ENCODE results near the gene CAMK2A.

CAMK2A gene

DNA sequence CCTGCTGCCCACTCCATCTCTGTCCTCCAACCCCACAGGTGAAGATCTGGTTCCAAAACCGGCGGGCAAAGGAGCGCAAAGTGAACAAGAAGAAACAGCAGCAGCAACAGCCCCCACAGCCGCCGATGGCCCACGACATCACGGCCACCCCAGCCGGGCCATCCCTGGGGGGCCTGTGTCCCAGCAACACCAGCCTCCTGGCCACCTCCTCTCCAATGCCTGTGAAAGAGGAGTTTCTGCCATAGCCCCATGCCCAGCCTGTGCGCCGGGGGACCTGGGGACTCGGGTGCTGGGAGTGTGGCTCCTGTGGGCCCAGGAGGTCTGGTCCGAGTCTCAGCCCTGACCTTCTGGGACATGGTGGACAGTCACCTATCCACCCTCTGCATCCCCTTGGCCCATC is 106.1 kb downstream of the CAMK2A start:
- no peak for DNase-seq

DNA sequence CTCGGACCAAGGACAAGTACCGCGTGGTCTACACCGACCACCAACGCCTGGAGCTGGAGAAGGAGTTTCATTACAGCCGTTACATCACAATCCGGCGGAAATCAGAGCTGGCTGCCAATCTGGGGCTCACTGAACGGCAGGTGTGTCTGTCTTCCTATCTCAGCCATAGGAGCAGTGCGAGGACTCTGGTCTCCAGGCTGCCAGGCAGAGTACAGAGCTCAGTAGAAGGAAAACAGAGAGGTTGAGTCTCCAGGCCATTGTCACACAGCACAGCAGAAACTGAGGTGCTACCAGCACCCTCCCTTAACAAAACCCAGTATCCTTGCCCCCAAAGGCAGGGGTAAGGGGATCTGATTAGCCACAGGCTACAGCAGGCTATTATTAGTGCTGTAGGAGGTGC is 106.8 kb downstream of the CAMK2A start:
- no peak for DNase-seq

DNA sequence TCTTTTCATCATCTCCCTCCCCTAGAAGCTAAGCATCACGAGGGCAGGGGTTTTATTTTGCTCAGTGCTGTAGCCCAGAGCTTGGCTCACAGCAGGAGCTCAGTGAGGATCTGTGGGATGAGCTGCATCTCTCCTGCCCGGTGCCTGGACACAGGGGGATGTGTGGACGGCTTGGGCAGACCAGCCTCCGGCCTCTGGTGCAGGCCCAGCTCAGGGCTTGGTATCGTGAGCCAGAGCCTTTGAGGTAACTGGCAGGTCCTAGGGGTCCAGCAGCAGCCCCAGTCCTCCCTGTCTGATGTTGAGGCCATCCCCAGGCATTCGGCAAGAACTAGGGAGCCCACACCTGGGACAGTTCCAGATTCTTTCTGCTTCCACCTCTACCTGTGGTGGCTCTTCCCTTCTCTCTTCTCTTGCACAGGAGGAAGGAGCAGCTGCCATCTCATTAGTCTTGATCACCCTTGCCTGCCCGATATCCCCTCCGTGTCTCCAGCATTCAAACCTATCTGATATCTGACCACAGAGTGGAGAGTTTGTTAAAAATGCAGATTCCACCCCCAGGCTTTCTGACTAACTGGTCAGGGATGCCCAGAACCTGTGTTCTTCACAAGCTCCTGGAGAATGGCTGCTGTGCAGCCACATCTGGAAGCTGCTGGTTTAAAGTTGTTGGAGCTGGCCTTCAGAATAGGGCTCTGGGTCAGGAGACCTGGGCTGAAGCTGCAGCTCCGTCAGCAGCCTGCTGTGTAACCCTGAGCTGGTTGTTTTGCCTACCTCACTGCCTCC is 107.6 kb downstream of the CAMK2A start:
- DNase-seq: no peak

DNA sequence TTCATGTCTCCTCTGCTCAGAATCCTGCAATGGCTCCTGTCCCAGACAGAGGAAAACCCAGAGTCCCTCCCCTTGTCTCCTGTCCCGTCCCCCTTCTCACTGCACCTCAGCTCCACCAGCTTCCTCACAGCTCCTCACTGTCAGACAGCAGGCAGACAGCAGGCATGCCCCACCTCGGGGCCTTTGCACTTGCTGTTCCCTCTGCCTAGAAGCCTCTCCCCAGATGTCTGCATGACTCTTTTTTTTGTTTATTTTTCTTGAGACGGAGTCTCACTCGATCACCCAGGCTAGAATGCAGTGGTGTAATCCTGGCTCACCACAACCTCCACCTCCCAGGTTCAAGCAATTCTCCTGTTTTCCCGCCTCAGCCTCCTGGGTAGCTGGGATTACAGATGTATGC is 108.5 kb downstream of the CAMK2A start:
- DNase-seq: no peak

DNA sequence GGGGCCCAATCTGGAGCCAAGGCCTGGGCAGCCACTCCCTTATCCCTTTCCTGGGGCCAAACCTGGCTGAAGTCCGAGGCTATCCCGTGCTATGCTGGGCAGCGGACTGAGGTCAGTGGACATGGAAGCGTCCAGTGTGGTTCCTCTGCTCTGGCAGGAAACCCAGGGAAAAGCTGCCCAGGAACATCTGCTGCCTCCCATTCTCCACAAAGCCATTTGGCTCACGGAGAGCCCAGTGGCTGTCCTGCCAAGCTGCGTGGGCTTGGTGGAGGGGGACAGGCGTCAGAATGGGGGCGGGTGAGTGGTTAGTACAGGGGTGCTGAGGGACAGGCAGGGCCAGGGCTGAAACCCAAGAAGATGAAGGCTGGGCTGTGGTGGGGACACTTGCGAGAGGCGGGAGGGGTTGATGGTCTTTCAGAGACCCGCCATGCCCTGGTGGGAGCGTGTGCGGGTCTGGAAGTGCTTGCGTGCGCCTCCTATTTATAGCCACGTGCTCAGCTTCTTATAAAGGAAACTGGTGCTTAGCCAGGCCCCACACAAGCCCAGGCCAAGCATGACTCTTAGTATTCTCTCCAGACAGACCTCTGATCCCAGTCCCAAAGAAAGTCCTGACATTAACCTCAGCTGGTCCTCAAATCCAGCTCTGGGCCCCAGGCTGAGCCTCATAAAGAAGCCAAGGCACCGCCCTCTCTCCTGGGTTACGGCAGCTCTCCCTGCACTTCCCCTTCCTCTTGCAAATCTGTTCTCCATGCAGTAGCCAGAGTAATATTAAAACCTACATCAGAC is 109.1 kb downstream of the CAMK2A start:
- DNase-seq: no peak

DNA sequence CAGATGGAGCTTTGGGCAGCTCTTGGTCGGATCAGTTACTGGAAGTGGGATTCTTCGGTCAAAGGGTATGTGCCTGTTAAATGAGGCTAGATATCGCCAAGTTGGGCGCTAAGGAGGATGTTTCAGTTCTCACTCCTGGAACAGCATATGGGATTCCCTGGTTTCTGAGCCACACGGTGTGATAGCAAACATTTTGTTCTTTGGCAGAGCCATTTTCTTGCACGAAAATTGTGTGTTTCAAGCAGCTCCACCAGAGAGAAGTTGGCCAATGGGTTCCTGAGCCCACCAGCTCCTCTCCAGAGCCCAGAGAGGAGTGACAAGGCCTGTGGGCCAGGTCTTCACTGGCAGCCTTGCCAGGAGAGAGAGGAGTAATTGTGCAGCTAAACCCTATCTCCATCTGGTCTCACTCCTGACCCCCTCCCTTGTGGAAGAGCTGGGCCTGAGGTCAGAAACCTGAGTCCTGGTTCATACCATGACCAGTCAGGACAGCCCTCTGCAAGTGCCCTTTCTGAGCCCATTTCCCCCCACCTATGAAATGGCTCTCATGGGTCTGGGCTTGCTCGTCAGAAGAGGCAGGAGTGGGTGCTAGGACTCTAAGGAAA is 110.5 kb downstream of the CAMK2A start:
- no peak for DNase-seq

DNA sequence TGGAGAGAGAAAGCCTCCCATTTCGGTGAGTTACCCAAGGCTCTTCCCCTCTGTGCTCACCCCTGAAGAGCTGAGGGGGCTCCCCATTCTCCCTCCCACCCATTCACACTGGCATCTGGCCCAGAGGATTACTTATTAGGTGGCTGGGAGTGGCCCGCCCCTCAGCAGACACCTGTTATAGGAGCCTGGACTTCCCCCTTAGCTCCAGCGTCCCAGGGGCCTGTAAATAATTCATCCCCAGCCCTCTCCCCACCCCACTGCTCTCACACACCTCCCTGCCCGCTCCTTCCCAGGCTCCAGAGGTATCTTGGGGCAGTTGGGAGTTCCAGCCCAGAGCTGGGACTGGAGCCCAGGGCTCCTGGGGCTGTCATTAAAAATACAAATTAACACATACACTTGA is 111.3 kb downstream of the CAMK2A start:
- DNase-seq: no peak

DNA sequence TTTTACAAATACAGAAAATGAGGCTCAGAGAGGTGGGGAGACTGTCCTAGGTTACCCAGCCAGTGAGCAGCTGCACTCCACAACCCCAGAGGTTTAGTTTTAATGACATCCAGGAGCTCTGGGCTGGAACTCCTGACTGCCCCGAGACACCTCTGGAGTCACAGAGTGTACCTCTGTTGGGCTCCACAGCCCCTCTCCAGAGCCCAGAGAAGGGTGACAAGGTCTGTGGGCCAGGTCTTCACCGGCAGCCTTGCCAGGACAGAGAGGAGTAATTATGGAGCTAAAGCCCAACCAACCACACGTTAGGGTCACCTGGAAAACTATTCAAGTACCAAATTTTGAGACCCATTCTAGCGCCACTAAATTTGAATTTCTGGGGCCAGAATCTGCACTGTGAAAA is 111.9 kb downstream of the CAMK2A start:
- DNase-seq: no peak

DNA sequence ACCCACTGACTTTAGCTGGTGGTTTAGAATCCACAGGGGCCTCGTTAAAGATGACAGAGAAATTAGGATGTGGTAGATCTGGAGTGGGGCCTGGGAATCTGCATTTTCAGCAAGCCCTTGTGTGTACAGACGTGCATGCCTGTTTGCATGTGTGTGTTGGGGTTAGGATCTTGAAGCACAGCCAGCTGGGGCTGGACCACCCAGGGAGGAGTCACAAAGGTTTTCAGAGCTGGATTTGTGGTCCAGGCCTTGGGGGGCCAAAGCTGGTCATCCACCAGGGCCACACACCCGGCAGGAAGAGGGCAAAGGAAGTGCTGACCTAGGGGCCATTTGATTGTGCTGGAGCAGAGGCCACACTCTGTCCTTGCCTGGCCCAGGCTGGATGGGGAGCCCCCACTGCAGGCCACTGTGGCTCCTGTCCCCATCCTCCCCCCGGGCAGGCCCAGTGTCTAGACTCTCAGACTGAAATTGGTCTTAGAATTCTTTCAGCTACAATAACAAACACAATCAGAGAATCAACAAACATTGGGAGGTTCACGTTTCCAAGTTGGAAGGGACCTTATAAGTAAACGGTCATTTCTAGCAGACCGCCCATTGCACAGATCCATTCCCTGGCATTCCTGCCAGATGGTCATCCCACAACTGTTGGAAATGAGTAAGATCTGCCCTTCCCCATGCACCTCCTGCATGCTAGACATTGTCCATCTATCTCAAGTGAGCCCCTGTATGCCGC is 112.7 kb downstream of the CAMK2A start:
- no peak for DNase-seq

DNA sequence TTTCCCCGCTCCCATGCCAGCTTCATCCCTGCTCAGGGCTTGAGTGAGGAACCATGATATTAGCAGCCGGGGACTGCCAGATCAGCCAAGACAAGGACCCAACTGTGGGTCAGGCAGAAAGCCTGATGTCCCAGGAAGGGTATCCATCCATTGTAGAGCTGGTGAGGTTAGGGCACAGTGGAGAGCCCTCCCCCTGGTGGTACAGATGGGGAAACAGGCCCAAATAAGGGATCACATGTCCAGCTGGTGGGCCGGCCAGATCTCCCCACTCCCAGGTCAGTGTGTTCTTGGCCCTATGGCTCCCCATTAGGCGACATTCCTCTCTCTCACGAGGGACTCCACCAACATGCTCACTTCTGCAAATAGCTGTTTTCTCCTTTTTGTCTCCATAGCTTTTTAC is 114.0 kb downstream of the CAMK2A start:
- no peak for DNase-seq

DNA sequence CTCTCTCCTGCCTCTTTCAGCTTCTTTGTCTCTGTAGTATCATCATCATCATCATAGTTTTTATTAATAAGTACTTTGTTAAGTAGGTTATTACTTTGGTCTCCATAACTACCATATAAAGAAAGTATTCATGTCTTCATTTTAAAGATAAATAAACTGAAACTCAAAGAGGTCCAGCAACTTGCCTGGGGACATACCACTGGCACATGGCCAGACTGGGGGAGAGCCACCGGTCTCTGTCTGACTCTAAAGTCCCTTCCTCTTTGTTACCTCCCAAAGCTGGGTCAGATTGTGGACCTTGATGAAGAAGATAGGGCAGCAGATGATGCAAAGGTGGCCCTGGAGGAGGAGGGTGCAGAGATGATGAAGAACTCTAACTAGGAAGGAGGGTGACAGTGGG is 114.5 kb downstream of the CAMK2A start:
- DNase-seq: no peak

DNA sequence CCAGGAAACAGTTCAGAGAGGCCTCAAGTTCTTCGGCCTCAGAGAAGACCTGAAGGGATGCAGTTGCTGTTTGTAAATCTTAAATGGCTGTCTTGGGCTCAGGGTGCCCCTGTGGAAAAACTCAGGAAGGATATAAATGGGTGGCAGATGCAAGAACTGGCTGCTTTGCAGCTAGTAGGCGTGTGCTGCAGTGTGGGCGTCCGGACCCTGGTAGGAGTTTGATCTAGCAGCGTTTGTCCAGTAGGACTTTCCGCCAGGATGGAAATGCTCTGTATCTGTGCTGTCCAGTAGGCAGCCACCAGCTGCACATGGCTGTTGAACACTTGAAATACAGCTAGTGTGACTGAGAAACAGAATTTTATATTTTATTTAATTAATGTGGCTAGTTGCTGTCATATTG is 115.3 kb downstream of the CAMK2A start:
- no peak for DNase-seq

DNA sequence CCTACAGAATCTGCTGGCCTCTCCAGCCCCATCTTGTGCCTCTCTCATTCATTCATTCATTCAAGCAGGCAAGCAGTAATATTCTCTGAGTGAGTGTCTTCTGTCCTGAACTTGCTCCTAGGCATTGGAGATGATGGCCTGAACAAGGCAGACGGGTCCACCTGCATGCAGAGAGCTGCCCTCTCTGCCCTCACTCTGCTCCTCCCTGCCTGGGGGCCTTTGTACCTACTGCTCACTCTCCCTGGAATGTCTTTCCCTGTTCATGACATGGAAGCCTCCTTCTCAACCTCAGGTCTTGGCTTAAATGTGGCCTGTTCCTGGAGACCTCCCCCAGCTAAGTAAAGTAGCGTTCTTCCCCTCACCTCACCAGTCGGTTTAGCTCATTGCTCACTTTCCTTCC is 116.4 kb downstream of the CAMK2A start:
- no peak for DNase-seq

DNA sequence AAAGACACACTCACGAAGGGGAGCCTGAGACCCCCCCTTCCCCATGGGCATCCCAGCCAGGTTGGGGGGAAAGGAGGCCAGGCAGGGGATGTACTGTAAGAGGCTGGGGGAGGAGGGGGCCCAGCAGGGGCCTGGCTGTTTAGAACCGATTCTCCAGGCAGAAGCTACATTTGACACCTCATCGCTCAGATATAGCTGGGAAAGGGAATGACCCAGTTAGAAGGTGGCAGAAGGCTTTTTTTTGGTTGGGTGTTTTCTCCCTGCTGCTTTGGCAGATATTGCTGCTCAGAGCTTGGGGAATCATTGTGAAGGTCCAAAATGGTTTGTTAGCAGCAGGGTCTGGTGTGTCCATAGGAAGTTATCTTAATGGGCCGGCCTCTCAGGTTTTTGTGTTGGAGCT is 117.0 kb downstream of the CAMK2A start:
- DNase-seq: no peak

DNA sequence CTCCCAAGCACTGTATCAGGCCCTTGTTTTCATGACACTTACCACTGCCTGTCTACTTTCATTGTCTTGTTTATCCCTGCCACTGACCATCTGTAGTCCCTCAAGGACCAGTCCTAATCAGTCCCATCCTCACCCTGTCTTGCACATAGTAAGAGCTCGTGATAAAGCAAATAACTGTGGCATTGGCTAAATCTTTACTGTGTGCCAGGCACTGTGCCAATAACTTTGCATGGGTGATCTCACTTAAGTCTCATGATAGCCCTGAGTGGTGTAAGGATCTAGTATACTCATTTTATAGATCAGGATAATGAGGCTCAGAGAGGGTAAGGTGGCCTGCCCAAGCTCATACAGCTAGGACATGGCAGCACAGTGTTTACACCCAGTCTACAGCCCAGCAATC is 117.4 kb downstream of the CAMK2A start:
- no peak for DNase-seq
